Glomerular visceral epithelial cell (primary cell): ENCODE measurements around the gene RFX2.

ENCODE experiments used
- DNase-seq: peaks from one replicate; pipeline ENCODE4 v3.0.0-alpha.2; 2016; ENCODE audit errors: extremely low spot score

Gene RFX2

DNA sequence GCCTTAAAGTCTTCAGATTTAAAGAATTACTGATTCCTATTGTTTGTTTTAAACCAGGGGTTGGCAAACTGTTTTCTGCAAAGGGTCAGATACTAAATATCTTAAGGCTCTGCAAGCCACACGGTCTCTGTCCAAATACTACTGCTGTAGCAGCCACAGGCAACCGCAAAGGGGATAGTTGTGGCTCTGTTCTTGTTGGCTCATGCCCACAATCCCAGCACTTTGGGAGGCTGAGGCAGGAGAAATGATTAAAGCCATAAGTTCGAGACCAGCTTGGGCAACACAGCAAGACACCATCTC is 154.7 kb downstream of the RFX2 start:
- DNase-seq = no peak

GRCh38 chr19:5954293-5954692 is 156.0 kb downstream of the RFX2 start:
- no peak for DNase-seq

DNA sequence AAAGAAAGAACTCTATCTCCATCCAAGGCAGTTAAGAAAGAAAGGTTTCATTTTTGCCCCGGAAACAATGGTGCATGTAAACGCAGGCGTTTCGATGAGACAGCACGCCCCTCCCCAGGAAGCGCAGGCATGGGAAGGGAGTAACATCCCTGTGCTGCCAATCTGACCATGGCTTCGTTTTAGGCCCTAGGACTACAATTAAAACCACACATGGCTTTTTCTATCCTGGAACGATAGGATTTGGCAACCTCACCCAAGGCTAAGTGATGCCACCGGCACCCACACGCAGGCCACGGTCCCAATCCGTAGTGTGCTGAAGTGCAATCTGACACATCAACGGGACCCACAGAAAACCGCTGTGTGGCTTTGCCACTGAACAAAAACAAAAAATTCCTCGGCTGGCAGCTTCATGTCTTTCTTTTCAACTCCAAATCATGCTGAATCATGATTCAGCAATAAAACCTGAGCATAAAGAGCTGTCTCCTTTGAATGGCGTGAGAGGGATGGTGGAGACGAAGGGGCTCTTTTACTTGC is 156.6 kb downstream of the RFX2 start:
- DNase-seq = no peak

DNA sequence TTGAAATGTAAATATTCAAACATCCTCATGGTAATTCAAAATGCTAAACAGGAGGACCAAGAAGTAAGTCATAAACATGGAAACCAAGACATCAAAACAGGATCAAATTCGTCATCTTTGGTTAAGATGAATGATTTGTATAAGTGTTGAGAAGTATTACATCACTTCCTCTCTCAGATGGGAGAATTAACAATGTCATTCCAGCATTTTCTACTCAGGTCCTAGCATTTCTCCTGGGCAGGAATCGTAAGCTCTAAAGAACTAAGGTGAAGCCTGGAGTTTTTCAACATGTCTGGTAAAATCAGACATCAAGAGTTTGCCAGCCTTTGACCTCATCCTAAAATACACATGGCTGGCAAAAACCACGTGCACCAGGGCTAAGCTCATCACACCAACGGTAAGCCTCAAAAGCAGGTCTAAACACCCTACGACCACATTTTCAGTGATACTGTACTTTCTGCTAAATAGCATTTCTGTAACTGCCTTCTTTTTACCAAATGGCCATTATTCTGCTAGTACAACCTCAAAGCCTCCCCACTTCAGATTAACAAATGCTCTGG is 157.2 kb downstream of the RFX2 start:
- DNase-seq = no peak

GRCh38 chr19:5952193-5953029 is 157.9 kb downstream of the RFX2 start:
- no peak for DNase-seq

GRCh38 chr19:5951338-5951861 is 158.9 kb downstream of the RFX2 start:
- no peak for DNase-seq

GRCh38 chr19:5950741-5951140 is 159.6 kb downstream of the RFX2 start:
- no peak for DNase-seq

DNA sequence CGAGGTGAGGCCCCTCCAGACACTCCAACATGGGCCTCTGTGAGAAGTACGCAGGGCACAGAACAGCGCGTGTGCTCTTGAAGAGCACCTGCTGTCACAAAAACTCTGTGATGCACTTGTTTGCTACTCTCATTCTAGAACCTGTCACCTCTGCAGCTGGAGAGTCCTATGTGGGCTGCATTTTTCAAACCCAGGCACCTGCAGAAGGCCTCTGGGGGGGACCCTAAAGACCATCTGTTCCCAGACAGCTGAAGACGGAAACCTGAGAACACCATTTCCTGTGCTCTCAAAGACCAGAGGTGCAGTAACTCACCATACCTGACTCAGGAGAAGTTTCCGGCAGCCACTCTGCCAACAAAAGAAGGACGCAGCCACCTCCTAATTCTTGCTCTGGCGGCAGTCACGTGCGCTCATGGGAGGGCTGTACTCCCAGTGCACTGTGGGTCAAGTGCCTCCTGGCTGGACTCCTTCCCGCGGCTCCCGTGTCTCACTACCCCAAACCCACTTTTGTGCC is 160.5 kb downstream of the RFX2 start:
- no peak for DNase-seq

DNA sequence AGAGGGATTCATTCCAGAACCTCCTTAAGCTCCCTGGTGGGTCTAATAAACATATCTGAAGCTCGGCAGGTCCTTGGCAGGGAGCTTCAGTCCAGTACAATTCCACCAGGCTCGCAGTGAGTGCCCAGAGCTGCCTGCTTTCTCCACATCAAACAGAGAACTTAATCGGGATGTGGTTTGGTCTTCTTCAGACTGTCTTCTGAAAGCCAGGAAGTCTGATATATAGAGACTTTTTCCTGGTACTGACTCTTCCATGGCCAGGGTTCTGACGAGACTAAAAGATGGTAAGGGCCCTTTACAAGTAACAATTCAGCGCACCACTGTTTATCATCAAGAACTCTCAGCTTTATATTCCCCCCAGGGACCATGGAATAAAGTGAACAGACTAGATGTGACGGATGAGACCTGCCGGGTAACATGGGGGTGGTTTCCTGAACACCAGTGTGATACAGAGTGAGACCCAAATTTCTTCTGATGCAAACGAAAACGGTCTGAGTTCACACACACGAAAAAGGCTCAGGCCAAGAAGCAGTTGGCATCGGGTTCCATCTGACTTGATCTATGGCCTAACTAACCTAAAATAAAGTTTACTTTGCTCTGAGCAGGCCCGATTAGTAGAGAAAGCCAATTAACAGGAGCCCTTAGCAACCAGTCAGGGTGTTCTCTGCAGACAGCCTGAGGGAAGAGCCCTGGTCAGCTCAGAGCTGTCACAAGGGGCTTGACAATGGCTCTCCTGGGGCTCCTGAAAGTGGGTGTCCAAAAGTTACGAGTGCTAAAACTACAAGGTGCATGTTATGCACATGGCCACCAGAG is 161.3 kb downstream of the RFX2 start:
- no peak for DNase-seq

DNA sequence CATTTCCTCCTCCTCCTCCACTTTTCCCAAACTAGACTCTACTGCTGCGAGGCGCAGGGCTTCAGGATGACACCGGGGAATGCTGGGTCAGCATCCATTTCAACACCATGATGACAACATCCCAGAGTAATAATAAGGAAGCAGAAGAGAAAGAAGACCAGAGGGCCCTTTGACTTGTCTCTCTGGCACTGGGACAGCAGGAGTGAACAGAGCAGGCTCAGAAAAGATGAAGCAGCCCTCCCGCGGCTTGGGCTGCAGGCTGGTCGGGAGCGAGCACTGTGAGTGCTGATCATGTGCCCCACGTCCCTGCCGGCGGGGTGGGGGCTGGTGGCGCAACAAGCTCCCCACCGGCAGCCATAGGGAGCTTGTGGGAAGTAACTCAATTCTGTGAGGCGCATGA is 162.9 kb downstream of the RFX2 start:
- DNase-seq = no peak

DNA sequence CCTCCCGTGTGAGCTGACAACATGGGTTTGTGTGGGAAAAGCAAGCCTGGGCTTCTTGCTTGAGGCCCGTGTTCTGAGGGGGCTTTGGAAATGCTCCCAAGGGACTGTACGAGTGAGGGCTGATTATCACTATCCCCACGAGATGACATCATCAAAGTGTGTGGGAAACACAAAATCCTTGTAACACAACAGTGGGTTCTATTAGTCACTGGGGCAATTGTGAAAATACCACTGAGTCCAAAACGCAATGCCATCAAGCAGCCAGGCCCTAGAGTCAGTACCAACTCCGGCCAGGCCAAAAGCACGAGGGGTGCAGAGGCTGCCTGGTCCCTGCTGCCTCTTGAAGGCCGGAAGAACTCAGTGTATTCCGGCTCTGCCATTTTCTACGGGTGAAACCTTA is 166.7 kb downstream of the RFX2 start:
- DNase-seq = no peak
